Measurements from ENCODE around the gene NR1H4. TPM values are rescaled to one million over a fixed set of nuclear protein-coding genes. Genes with fewer than 3 reads are reported as not detected.
"Not testable (repeated sequence)": the region's sequence is repeated elsewhere in the genome, so short reads cannot be mapped to it uniquely, and the experiment has no call there.

The NR1H4 gene
- total and polyA plus RNA-seq, 2 of the 8 experiments (the other 6 are each of a cell fraction or from before 2014, with no cell fraction given), result not detected

- H3K4ac ChIP-seq (replicated peaks; ENCODE audit: insufficient read length, low read depth, low read length); H3K79me1 ChIP-seq (ENCODE audit: low read depth, low read length); DNase-seq (ENCODE audit: low read depth in 1 of 2, low spot score in 2 of 2); FAIRE-seq; H3K27ac ChIP-seq (ENCODE audit: low read depth, low read length); H3K36me3 ChIP-seq (ENCODE audit: control insufficient read depth in 2 of 4, insufficient read depth in 4 of 4, low read length in 3 of 4); H3K18ac ChIP-seq (ENCODE audit: extremely low read depth, low read length); H3K27me3 ChIP-seq (replicated peaks in 1 of 4; ENCODE audit: control insufficient read depth in 3 of 4, extremely low read depth in 1 of 4, insufficient read depth in 3 of 4, low read length in 3 of 4); H4K8ac ChIP-seq (ENCODE audit: extremely low read depth, insufficient read depth, low read length); H3K4me1 ChIP-seq (replicated peaks in 1 of 4; ENCODE audit: control insufficient read depth in 3 of 4, insufficient read depth in 4 of 4, low read length in 3 of 4); H2AFZ ChIP-seq (ENCODE audit: low read length); H3K9me3 ChIP-seq (ENCODE audit: insufficient read depth in 2 of 2, low read depth in 1 of 2, low read length in 1 of 2); H3K4me2 ChIP-seq (ENCODE audit: insufficient read depth in 1 of 2, low read depth in 2 of 2, low read length in 2 of 2); H3K79me2 ChIP-seq (ENCODE audit: control insufficient read depth in 1 of 2, insufficient read depth in 2 of 2, low read length in 2 of 2); H2BK120ac ChIP-seq (replicated peaks; ENCODE audit: low read depth, low read length); H2BK15ac ChIP-seq (ENCODE audit: low read length); H3K14ac ChIP-seq (ENCODE audit: insufficient read length); H4K5ac ChIP-seq (ENCODE audit: insufficient read length, low read depth, low read length); H2BK20ac ChIP-seq (ENCODE audit: low read length); H2BK5ac ChIP-seq (ENCODE audit: low read depth, low read length); H4K20me1 ChIP-seq (replicated peaks in 1 of 2; ENCODE audit: control insufficient read depth in 1 of 2, insufficient read depth in 2 of 2, low read length in 2 of 2); H2BK12ac ChIP-seq (ENCODE audit: low read depth, low read length); H2AK5ac ChIP-seq (ENCODE audit: low read depth, low read length); POLR2A ChIA-PET (ENCODE audit: partially characterized antibody); H3K9ac ChIP-seq (replicated peaks in 1 of 4; ENCODE audit: extremely low read depth in 1 of 4, low read depth in 3 of 4, low read length in 3 of 4); H3K4me3 ChIP-seq (ENCODE audit: extremely low read depth in 1 of 4, insufficient read depth in 2 of 4, low read depth in 3 of 4, low read length in 4 of 4); H3K23ac ChIP-seq (ENCODE audit: insufficient read length); H3K56ac ChIP-seq (replicated peaks; ENCODE audit: insufficient read length, low read depth, low read length); H3K23me2 ChIP-seq (ENCODE audit: low read depth, low read length); H4K91ac ChIP-seq (replicated peaks; ENCODE audit: insufficient read length, low read length): not testable (repeated sequence)
- CTCF ChIA-PET (ENCODE audit: partially characterized antibody), result interaction anchor here (1.2 to 1.9 kb wide), 2 partner anchors 10 to 211 kb away, joined by 4 to 16 read pairs; no protein-coding TSS in a partner anchor
- WGBS, 2 experiments (ENCODE audit: extremely low coverage in 1 of 2, insufficient coverage in 1 of 2, insufficient read length in 1 of 2, insufficient replicate concordance in 2 of 2, low coverage in 1 of 2, low lambda C conversion rate in 2 of 2, missing lambda C conversion rate in 1 of 2), result 95% methylated on average over 11 of the region's 21 CpGs; no CpG with 5 or more reads in 1 of the 2 experiments
Measured at GRCh38 chr12:100559261-100559660, 85.6 kb downstream of the NR1H4 start.

Data from H1 (cell line).